Measurements from ENCODE around the gene CSNK1G1.
A peak's percentile ranks its signal among the peaks of the same experiment; 100 is the strongest.
"Not testable (repeated sequence)": the region's sequence is repeated elsewhere in the genome, so short reads cannot be mapped to it uniquely, and the experiment has no call there.

CSNK1G1 gene

DNA sequence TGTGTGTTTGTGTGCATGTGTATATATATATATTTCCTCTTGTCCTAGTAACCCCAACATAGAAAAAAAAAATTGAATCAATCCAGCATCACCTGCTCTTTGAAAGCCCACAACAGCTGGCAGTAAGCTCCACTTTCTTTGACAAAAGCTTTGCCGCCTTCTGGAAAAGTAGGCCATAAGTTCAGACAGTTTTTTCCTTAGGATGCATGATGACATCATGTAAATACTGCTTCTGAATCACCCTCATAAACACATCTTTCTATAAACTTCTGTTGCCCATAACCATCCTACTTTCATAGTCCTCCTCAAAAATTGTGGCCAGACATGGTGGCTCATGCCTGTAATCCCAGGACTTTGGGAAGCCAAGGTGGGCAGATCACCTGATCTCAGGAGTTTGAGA lies 67.4 kb downstream of the CSNK1G1 start:
- no peak for DNase-seq (ENCODE audit: low read depth in 2 of 2)

DNA sequence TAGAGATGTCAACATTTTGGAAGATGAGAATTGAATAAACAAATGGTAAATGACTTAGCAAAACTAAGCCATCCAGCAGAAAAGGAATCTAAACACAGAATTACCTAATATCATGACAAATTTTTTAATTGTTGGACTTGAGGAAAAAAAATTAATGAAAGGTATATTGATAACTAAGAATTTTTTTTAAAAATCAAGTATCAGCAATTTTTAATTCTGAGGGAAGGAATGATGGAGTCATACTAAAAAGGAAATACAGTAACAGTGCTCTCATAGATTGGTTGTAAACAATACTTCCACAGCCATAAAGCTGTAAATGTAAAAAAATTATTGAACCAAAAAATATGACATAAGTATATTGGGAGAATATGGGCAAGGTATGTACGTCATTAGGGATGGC lies 68.0 kb downstream of the CSNK1G1 start:
- DNase-seq (ENCODE audit: low read depth in 2 of 2), result no peak

DNA sequence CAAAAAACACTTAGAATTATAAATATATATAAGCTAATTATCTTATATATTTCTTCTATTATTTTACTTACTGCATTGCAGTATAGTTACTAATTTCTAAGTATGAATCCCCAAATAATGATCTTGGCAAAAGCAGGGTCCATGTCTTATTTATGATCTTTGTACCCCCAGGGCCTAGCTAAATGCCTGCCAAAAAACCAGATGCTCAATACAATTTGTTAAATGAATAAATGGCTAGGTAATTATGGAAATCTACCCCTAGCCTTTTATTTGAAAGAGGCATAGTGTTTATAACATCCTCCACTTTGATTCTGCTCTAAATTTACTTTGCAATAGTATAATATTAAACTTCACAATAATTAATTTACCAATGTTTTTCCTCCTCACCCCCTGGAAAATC lies 69.5 kb downstream of the CSNK1G1 start:
- no peak for DNase-seq (ENCODE audit: low read depth in 2 of 2)

DNA sequence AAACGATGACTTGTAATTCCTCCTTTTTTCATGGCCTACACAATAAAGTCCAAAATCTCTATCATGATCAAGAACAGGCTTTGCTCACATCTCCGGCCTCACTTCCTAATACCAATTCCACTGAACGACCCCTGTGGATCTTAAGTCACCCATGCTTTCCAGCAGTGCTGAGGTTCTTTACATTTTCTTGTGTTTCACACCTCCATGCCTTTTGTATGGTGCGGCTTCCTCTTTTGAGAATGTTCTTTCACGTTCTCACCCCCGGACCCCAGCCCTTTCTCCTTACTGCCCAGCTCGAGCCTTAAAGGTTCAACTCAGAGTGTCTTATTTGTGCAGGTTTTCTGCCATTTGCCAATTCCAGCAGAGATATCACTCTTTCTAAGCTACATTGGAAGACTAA lies 70.1 kb downstream of the CSNK1G1 start:
- no peak for DNase-seq (ENCODE audit: low read depth in 2 of 2)

DNA sequence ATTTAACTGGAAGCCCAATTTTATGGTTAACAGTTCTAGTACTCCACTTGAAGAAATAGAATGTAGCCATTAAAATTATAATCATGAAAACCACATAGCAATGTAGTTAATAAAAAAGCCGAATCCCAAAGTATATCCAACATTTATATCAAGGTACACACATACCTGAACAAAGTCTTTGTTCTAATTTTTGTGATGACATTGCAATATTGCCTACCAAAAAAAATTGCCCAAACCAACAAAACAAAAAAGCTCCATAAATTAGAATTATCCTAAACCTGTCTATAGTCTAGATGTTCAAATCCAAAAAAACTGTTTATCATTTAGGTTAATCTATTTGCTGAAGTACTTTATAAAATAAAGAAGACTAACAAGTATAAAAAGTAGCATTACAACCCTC lies 70.8 kb downstream of the CSNK1G1 start:
- no peak for DNase-seq (ENCODE audit: low read depth in 2 of 2)

DNA sequence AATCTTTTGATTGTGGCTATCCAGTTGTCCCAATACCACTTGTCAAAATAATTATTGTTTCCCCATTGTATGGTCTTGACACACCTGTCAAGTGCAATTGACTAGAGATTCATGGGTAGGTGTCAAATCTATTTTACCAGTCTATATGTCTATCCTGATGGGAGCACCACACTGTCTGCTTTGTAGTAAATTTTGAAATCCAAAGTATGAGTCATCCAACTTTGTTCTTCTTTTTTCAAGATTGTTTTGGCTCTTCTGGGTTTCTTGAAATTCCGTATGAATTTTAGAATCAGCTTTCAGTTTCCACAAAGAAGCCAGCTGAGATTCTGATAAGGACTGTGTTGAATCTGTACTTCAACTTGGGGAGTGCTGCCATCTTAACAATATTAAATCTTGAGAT lies 71.9 kb downstream of the CSNK1G1 start:
- no peak for DNase-seq (ENCODE audit: low read depth in 2 of 2)

DNA sequence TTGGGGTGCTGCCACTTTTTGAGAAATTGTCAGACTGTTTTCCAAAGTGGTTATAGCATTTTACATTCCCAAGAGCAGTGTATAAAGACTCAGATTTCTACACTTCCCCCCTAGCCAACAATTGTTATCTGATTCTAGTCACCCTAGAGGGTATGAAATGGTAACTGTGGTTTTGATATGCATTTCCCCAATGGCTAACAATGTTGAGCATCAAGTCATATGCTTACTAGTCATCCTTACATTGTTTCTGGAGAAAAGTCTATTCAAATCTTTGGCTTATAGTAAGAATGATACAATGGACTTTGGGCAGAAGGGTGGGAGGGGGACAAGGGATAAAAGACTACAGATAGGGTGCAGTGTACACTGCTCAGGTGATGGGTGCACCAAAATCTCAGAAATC lies 73.3 kb downstream of the CSNK1G1 start:
- DNase-seq (ENCODE audit: low read depth in 2 of 2), result no peak

DNA sequence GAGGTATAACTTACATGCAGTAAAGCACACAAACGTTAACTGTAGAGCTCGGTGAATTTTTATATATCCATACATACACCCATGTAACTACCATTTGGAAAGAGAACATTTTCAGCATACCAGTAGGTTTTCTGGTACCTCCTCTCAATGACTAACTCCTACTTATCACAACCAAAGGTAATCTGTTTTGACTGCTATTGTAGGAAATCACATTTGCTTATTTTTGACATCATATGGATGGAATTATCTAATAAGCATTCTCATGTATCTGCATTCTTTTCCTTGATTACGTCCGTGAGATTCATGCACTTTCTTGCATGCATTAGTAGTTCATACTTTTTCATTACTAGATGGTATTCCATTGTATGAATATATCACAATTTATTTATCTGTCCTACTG lies 76.8 kb downstream of the CSNK1G1 start:
- DNase-seq (ENCODE audit: low read depth in 2 of 2), result no peak

DNA sequence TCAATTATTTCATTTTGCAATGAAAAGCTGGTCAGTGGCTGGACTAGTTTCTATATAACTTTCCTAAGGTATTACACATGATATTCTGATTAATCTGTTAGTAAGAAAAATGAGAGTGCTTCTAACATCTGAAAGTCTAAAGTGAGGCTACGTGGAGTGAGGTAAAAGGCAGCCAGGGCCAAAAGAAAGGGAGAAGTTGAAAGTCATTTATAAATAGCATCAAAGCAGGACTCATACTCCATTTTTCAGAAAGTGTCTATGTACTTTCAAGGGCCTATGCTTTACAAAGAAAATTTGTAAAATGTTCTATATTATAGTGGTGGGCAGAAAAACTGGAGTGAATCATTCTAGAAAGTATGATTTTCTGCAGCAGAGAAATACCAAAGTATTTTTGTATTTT lies 80.0 kb downstream of the CSNK1G1 start:
- no peak for DNase-seq (ENCODE audit: low read depth in 2 of 2)

DNA sequence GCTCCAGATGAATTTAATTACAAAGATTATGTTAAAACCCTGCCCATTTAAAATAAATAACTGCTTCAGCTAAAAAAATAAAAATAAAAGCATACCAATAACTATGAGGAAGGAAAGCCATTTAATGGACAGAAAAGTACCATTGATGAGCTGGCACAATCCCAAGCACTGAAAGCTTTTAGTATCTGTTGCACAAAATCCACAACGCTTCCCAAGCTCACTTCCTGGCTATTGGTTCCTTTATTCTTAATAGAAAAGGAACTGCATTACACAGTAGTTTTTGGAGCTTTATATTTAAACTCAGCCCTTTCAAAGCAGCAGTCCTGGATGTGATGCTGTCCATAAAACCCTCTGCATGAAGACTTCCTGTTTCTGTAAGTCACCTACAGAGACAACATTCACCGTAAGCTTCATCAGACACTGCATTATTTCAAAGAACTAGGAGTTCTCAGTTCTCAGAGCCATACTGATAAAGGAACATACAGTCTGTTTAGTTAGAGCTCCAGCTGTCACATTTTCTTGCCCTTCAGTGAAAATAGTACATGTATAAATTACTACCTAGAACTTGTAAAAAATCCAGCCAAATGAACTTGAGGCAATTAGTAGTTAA lies 81.5 kb downstream of the CSNK1G1 start:
- no peak for DNase-seq (ENCODE audit: low read depth in 2 of 2)

DNA sequence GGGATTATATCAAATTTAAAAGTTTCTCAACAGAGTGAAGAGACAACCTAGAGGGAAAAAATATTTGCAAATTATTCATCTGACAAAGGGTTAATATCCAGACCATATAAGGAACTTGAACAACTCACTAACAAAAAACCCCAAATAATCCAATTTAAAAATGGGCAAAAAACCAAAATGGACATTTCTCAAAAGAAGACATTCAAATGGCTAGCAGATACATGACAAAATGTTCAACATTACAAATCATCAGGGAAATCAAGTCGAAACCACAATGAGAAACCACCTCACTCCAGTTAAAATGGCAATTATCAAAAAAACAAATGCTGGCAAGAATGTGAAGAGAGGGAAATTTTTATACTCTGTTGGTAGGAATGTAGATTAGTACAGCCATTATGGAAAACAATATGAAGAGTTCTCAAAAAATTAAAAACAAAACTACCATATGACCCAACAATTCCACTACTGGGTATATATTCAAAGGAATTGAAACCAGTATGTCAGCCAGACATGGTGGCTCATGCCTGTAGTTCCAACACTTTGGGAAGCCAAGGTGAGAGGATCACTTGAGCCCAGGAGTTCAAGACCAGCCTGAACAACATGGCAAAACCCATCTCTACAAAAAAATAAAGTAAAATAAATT lies 88.5 kb downstream of the CSNK1G1 start:
- DNase-seq (ENCODE audit: low read depth in 2 of 2), result no peak

DNA sequence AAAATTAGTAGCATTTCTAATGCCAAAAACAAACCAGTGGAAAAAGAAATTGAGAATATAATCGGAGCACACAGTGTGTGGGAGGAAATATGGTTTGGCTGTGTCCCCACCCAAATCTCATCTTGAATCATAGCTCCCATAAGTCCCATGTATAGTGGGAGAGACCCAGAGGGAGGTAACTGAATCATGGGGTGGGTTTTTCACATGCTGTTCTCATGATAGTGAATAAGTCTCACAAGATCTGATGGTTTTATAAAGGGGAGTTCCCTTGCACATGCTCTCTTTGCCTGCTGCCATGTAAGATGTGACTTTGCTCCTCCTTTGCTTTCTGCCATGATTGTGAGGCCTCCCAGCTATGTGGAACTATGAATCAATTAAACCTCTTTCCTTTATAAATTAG lies 90.8 kb downstream of the CSNK1G1 start:
- not testable (repeated sequence) for DNase-seq (ENCODE audit: low read depth in 2 of 2)

DNA sequence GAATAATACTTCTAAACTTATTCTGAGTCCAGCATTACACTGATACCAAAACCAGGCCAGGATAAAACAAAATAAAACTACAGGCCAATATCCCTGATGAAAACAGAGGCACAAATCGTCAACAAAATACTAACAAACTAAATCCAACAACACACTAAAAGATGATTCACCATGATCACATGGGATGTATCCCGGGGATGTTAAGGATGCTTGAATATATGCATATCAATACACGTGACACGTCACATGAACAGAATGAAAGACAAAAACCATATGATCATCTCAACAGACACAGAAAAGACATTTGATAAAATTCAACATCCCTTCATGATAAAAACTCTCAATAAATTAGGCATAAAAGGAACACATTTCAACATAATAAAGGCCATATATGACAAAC lies 91.5 kb downstream of the CSNK1G1 start:
- DNase-seq (ENCODE audit: low read depth in 2 of 2), result no peak

DNA sequence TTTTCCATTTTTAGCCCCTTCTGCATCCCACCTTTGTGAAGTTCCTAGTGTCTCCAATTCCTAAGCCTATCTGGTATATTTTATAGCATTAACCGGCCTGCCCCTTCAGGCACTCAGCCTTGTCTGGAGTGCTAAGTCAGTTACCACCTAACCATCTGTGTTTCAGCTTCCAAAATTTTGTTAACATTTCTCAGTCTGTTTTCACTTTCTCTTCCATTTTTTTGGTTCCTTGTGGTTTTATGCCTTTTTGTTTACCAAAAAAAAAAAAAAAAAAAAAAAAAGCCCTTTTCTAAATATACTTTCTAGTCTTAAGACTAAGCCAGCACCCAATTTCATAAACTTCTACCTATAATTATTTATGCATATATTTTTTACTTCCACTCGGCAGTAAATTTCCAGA lies 92.4 kb downstream of the CSNK1G1 start:
- DNase-seq (ENCODE audit: low read depth in 2 of 2), result no peak

DNA sequence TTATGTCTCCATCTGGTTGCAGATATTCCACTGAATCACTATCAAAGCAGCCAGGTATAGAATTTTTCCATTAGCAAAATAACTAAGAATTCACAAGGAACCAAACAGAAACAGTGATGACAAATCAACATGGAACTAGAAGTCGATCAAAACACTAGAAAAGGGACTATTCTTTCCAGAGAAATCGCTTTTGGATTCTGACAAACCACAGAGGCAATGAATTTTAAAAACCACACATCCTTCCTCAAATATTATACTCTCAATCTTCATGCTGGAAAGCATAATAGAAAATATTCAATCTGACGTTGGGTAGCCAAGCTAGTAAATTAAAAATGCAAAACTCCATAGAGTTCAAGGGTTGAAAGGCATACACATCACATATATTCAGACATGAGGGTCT lies 99.9 kb downstream of the CSNK1G1 start:
- no peak for DNase-seq (ENCODE audit: low read depth in 2 of 2)

DNA sequence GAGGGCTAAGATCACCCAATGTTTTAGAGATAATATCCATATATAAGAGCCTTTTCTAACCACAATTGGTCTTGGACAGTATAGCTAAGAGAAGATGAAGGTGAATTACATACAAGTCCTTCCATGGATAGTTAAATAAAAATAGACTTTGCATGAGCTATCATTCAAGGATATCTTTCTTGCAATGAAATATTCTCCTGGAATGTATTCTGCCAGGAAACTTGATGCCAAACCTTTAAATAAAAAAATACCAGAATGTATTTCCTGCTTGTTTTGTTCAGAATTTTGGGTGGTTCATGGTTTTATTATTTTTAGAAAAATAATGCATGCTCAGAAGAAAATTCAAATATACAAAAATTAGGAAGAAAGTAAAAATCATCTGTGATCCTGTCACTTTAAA lies 104.3 kb downstream of the CSNK1G1 start:
- DNase-seq (ENCODE audit: low read depth in 2 of 2), result no peak

DNA sequence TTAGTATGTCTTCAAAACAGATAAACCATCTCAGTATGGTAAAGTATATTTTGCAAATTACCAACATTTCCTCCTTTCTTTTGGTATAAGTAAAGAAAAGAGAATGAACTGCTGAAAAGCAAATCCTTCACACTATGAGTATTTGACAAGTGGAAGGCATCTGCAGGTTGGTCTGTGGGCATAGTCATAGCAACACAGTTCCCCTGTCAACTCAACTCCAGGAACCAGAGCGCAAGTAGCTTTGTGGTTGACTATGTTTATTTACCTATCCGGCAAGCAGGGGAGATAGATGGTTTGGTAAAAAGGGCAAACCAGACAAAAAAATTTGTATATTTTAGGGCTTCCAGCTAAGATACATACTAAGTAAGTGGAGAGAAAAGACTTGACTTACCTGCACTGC lies 104.9 kb downstream of the CSNK1G1 start:
- DNase-seq (ENCODE audit: low read depth in 2 of 2), result no peak

DNA sequence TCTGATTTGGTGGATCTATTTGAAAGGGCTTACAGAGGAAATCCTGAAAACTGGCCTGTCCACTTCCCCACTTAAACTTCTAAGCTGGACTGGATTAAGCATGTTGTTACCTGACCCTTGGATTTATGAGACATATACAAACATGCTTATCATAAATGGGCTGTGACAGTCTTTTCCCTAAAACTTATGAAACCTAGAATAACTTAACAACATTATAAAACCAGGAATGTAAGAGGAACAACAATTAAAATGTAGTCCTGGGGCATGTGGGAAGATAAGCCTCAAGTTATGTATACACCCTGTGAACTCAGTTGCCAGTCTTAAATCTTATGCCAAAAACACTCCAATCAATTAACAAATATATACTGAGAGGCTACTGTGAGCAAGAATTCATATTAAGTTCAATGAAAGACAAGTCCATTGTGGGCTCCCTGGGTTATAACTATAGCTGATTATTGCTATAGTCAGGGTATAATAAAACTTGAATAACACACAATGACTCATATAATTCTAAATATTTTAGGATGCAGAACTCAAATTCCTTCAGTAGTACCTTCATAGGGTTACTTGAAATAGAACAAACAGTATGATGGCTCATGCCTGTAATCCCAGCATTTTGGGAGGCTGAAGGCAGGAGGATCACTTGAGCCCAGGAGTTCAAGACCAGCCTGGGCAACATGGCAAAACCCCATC lies 105.9 kb downstream of the CSNK1G1 start:
- no peak for DNase-seq (ENCODE audit: low read depth in 2 of 2)

DNA sequence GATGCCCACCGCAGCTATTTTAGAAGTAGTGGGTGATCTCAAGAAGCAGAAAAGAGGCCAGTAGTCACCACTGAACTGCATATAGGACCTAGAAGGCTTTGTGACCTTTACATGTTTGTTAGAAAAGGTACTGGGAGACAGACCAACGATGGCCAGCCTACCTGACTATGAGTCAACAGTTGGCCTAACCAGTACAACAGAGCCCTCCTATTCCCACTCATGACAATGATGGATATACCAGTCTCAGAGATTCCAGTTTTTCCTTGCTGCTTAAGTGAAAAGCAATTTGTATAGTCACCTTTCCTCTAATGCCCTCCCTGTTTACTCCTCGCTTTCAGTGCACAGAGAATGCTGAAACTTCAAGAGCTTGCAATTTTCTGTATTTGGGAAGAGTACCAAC lies 106.6 kb downstream of the CSNK1G1 start:
- no peak for DNase-seq (ENCODE audit: low read depth in 2 of 2)

DNA sequence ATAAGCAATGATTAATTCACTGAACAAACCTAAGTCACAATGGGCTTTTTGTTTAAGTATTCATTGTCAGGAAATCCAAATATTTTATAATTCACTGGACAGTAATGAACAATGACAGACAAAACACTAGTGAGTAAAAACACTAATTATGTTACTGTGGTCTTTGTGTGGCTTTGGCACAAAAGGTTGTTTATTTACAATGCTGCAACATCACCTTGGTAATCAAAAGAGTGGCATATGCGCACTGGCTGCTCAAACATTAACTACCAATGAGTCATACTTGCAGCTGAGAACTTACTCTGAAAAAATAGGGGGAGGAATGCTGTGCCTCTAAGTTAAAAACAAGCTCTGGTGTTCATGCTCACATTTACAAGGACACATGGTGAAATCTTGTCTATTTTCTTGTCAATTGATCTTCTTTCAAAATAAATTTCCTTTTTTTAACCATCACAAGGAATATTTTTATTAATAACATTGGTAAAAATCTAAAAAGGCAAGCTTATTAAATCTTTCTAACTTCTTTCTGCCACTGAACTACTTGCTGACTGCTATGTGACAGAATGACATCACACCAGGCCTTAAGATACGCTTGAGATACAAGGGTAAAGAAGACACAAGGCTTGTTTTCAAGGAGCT lies 107.9 kb downstream of the CSNK1G1 start:
- DNase-seq (ENCODE audit: low read depth in 2 of 2), result no peak

DNA sequence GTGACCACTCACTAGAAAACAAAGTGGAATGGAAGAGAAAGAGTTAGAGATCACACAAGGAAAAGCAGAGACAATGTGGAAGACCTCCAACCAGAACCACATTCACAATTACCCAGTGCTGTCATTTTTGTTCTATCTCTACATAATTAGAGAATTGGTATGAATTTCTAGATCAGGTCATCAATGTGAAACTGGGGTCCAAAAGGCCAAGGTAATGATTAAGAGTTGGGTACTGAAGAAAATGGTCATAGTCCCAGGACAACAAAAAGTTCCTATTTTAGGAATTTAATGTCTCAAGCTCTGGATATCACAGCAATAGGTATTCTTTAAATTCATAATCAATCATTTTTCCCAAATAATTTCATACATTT lies 108.5 kb downstream of the CSNK1G1 start:
- DNase-seq (ENCODE audit: low read depth in 2 of 2), result no peak

DNA sequence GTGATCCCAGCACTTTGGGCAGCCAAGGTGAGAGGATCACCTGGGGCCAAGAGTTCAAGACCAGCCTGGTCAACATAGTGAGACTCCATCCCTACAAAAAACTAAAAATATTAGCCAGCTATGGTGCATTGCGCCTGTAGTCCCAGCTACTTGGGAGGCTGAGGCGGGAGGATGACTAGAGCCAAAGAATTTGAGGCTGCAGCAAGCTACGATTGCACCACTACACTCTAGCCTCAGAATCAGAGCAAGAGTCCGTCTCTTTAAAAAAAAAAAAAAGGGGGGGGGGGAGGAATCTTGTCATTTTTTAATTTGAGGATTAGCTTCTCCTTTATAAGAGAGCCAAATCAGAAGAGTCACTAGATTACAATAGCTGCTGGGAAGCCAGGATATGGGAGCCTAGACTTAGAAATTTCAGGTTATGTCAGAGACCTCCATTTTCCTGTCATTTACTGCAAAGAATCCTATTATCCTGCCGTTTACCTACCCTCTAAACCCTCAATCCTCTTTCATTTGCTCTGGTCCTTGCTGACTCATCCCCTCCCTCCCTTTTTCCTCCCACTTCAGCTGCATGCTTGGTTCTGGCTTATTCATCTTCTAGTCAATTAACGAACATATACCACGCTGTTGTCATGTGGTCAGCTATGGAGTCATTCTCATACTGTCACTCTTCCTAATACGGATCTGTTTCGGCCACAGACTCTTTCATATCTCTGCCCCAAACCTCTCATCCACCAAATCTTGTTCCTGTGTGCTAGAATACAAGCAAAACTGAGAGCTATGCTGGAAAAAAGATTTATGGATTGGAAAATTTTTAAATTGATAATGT lies 109.4 kb downstream of the CSNK1G1 start:
- DNase-seq (ENCODE audit: low read depth in 2 of 2), result peak in 1 of 2 donors; percentile 9
